ENCODE measurements around the gene CD200R1L.
"Not testable (repeated sequence)": the region's sequence is repeated elsewhere in the genome, so short reads cannot be mapped to it uniquely, and the experiment has no call there.

The CD200R1L gene, protein sequence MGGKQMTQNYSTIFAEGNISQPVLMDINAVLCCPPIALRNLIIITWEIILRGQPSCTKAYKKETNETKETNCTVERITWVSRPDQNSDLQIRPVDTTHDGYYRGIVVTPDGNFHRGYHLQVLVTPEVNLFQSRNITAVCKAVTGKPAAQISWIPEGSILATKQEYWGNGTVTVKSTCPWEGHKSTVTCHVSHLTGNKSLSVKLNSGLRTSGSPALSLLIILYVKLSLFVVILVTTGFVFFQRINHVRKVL

GRCh38 chr3:112846764-112847163 is at the start of gene CD200R1L:
Gene CD200R1L (minus strand): TSS chr3:112846864. CDS start chr3:112829367, 17,497 bp downstream.
- DNase-seq = no peak

DNA sequence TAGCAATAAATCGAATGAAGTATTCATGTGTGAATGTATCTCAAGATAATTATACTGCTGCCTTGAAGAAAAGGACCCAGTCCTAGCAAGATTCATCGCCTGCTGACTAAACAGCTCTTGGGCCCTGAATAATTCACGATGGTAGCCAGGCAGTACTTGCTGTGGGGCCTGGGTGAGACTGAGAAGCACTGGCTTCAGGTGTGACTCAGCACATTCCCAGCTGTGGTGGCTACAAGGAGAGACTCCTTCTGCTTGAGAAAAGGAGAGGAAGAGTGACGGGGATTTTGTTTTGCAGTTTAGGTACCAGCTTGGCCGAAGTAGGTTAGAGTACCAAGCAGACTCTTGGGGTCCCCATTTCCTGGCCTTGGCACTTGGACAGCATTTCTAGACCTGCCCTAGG is 47.6 kb upstream of the CD200R1L start:
- DNase-seq = no peak

DNA sequence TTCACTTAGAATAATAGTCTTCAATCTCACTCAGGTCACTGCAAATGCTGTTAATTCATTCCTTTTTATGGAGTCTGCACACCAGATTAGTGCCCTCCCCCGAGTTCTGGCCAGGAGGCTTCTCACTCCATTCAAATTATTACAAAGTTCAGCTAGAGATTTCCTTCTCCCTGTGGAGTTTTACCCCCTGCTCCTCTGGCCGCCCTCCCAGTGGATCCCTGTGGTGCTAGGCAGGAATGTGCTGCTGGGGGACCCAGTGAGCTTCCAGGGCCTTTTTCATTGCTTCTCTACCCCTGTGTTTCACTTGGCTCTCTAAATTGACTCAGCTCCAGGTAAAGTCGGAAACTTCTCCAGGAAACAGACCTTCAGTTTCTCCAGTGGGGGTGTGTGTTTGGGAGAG is 42.7 kb upstream of the CD200R1L start:
- DNase-seq = no peak

DNA sequence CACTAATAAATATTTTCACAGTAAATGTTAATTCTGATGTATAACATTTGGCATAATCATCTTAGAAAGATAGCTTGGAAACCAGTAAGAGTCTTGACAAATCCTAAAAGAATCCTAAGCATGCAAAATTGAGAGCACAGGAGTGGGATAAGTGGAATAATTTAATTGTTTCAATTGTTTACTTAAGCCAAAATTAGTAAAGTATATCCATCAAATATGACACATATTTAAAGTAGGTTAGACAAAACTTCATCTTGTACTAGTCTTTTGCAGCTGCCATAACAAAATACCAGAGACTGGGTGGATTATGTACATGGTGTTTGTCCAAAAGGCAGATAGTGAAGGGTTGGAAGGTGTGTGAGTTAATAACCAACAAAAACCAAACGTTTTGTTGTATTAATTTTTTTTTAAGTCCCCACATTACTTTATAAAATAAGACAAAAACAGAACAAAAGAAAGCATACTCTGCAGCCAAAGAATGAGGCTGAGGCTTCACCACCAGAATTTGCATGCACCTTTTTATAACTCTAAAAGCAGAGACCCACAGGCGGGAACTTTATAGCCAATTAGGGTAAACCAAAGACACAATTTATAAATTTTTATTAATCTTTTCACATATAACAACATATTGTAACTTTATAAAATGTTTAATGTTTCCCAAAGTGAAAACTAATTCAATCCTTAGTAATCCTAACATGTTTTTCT is 41.9 kb upstream of the CD200R1L start:
- DNase-seq = no peak

DNA sequence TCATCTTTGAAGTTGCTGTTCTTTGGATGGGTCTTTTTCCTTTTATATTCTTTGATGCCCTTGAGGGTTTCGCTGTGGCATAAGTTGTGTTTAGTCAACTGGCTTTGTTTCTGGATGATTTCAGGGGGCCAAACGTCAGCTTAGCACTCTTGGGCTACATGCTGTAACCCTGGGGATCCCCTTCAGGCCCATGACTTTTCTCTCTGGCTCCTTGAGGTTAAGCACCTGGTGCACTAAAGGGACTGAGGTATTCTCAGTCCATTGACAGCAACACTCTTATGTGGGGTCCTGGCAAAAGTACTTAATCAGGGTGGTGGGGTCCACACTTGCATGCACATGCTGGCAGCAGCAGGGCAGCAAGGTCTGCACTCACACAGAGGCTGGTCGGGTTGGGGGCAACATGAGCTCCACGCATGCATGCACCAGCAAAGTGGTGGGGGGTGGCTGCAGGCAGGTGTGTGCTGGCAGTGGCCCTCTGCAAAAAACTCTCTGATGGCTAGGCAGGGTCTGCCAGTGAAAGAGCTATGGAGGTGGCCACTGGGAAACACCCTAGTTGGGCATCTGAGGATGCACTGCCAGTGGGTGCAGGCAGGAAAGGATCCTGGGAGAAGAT is 38.1 kb upstream of the CD200R1L start:
- DNase-seq = no peak

GRCh38 chr3:112881891-112882290 is 35.2 kb upstream of the CD200R1L start:
- no peak for DNase-seq

- no peak for DNase-seq
These were observed 28.9 kb upstream of the CD200R1L start for GRCh38 chr3:112875561-112875960.

GRCh38 chr3:112874725-112875124 is 28.1 kb upstream of the CD200R1L start:
- DNase-seq = no peak

GRCh38 chr3:112873632-112874031 is 27.0 kb upstream of the CD200R1L start:
- no peak for DNase-seq

GRCh38 chr3:112871735-112872134 is 25.1 kb upstream of the CD200R1L start:
- DNase-seq = no peak

DNA sequence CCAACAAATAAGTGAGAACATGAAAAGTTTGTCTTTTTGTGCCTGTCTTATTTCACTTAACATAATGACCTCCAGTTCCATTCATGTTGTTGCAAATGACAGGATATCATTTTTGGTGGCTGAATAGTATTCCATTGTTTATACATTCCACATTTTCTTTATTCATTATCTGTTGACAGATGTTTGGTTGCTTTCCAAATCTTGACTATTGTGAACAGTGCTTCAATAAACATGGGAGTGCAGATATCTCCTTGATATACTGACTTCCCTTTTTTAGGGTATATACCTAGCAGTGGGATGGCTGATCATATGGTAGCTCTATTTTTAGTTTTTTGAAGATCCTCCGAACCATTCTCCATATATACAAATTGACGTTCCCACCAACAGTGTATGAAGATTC is 19.1 kb upstream of the CD200R1L start:
- DNase-seq = no peak

DNA sequence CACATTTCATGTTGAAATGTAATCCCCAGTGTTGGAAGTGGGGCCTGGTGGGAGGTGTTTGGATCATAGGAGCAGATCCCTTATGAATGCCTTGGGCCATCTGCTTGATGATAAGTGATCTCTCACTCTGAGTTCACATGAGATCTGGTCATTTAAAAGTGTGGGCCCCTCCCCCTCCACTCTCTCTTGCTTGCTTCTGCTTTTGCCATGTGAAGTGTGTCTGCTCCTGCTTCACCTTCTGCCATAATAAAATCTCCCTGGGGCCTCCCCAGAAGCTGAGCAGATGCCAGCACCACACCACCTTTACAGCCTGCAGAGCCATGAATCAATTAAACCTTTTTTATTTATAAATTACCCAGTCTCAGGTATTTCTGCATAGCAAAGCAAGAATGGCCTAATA is 14.2 kb upstream of the CD200R1L start:
- no peak for DNase-seq

DNA sequence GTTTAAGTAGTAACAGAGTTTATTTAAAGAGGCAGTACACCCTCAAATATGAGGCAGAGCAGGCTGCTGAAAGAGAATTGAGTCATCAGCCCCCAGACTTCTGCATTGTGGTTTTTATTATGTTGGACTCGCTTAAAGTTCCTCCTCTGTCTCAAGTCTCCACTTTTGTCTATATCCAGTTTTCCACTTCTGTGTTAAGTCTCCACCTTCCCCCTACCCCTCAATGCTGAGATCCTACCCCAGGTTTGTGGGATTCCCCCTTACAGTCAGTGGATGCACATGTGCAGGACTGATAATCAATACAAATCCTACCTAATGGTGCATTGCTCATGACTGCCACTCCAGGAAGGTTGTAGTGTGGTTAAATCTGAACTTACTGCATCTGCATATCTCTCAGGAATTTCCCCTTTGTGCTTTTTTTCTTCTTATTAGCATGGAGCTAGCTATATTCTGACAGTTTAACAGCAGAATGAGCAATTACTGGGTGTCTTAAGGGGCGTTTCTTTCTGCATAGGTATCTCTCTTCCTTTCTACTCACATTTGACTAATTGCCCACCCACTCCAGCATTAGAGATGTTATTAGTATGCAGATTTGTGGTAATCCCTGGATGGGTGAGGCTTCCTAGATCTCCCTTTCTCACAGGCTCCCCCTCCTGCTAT is 11.9 kb upstream of the CD200R1L start:
- DNase-seq = peak in 9 of 56 donors; percentile 4 to 33 (median 8)

DNA sequence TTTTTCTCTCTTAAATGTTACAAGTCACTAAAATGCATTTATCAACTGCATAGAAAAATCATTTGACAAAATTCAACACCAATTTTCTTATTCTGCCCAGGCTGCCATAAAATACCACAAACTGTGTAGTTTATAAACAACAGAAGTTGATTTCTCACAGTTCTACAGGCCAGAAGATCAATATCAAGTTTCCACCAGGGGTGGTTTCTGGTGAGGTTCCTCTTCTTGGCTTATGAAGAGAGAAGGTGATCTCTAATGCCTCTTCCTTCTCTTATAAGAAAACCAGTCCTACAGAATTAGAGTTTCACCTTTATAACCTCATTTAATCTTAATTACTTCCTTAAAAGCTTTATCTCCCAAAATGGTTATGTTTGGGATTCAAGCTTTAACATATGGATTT is 10.9 kb upstream of the CD200R1L start:
- no peak for DNase-seq

GRCh38 chr3:112856537-112856936 is 9.9 kb upstream of the CD200R1L start:
- no peak for DNase-seq

DNA sequence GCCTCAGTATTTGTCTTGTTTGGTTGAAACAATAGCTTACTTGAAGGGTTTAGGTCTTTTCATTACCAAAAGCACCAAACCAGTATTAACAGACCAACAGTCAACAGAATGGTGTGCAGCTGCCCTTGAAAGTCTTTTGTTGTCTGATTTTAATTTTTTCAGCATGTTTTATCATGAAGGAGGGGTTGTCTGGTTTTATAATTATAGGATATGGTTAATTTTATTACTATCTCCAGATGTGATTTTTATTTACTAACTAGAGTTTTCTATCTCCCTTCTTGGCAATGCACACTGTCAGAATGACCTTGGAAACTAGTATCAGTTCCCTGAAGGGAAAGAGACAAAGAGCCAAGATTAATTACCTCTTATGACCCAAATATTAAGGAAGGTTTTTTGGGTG is 9.2 kb upstream of the CD200R1L start:
- DNase-seq = no peak

GRCh38 chr3:112855074-112855473 is 8.4 kb upstream of the CD200R1L start:
- not testable (repeated sequence) for DNase-seq

DNA sequence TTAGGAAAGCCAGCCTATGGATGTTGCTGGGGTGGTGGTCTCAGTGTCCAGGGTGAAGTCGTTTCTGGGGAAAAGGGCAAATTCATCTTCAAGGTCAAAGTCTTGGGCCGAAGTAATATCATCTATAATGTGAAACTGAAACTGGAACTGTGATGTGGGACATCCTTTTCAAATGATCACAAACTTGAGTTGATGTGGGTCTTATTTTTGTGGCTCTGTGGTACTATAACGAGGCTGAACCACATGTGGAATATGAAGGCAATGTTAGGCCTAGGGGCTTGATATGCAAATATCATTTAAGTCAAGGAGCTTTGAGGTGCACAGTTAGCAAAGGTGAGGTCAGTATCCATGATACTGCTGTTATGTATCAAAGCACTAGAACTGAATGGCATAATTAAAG is 1.5 kb upstream of the CD200R1L start:
- no peak for DNase-seq

DNA sequence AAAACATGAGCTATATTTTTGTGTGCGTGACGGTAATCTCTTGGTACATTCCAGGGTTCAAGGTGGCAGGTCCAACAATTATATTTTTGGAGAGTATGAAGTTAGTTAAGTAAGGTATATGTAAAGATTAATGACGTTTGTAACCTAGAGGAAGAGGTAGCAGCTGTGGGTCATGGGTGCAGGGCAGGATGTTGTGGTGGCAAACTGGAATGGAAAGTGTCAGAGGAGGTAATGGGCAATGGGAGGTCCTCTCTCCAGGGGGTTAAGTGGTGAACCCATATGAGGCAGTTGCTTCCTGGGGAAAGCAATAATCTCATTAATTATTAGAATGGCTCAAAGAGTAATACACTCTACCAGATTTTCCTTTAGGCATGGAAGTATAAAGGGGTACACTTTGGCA is 1.0 kb upstream of the CD200R1L start:
- no peak for DNase-seq

DNA sequence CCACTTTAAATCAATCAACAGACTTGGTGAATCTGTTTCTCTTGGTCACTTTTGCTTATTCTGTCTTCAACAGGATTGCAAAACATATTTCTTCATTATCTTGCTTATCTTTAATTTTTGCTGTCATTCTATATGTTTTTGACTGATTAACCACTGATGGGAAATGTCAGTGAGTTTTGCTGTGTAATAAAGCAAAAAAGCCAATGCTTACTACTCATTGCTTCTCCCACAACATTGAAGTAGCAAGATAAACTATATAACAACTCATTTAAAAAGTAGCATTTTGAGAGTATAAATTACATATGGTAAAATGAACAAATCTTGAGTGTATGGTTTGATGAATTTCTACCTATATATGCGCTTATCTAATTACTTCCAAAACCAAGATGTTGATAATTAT is 892 bp downstream of the CD200R1L start:
- no peak for DNase-seq

DNA sequence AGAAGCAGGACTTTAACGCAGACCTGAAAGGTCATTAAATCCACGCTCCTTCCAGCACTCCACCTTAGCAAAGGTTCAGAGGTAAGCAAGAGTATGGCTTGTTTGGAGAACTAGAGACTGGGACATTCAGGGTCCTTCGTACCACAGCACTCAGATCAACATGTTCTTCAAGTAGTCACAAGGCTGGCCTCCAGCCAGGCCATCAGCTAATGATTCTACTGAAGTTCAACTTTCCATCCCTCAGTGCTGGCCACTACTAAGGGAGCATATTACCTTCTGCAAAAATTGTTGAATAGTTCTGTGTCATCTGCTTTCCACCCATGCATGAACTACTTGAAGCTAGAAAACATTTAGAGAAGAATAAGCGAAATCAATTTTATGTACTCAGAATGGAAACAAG is 17.6 kb downstream of the CD200R1L start:
- DNase-seq = no peak

All from nucleus accumbens (tissue), 56 donors.